Activated naive CD8-positive, alpha-beta T cell treated with anti-CD3 and anti-CD28 coated beads, Interleukin-2, amount 50 U/mL, for 24 hours (primary cell): ENCODE results near the gene CYP27A1.

ENCODE experiments used
- ATAC-seq: fragments of 150-1000 bp; cut with Tn5 transposase; one replicate; pipeline ENCODE4 v1.10.0; 2021
- DNase-seq: peaks from one replicate; pipeline ENCODE4 v3.0.0; 2021
- H3K27ac Mint-ChIP-seq: one replicate; pipeline ENCODE4 v1.8.0; 2021; ENCODE audit warnings: mild to moderate bottlenecking, mixed read lengths
- H3K27me3 Mint-ChIP-seq: one replicate; pipeline ENCODE4 v1.8.0; 2021; ENCODE audit warnings: mixed read lengths
- H3K36me3 Mint-ChIP-seq: one replicate; pipeline ENCODE4 v1.8.0; 2021; ENCODE audit warnings: low read depth, mixed read lengths
- H3K4me1 Mint-ChIP-seq: one replicate; pipeline ENCODE4 v1.8.0; 2021; ENCODE audit warnings: mixed read lengths
- H3K4me3 Mint-ChIP-seq: one replicate; pipeline ENCODE4 v1.8.0; 2021; ENCODE audit warnings: mild to moderate bottlenecking, moderate library complexity, mixed read lengths
- H3K9me3 Mint-ChIP-seq: one replicate; pipeline ENCODE4 v1.8.0; 2021; ENCODE audit warnings: mixed read lengths

Gene CYP27A1

GRCh38 chr2:218859988-218860831 lies 78.3 kb downstream of the CYP27A1 start:
- DNase-seq (no peak), ATAC-seq (no peak)
- no peaks in the 10 kb centered on the region for H3K9me3 Mint-ChIP-seq
- H3K27ac Mint-ChIP-seq: no peak overlapping the region
- H3K4me3 Mint-ChIP-seq: peak overlapping the region; percentile 25
- H3K36me3 Mint-ChIP-seq: no peaks in the 10 kb centered on the region
- peaks cover 15% of the 10 kb centered on the region for H3K4me1 Mint-ChIP-seq
- peaks cover 78% of the 10 kb centered on the region for H3K27me3 Mint-ChIP-seq

DNA sequence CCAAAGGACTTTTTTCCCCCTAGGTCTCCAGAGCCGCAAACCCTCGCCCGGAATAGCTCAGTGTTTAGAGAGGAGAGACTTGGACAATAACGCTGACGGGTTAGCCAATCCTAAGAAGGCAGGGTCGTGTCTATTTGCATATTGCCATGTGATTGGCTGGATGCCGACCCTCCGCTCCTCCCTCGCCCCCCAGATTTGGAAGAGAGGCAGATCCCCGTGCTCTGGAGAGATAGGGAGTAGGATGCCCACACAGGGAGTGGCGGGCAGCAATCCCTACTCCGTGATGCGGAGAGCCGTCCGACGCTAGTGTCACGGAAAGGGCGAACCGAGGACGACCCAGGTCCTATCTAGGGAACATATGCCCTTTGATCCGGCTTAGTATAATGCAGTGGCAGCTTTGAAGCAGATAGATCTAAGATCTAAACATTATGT lies 79.0 kb downstream of the CYP27A1 start:
- DNase-seq: no peak
- H3K27me3 Mint-ChIP-seq: peaks cover 73% of the 10 kb centered on the region
- peaks cover 15% of the 10 kb centered on the region for H3K4me1 Mint-ChIP-seq
- H3K4me3 Mint-ChIP-seq: no peak overlapping the region
- ATAC-seq: peak; percentile 33
- H3K36me3 Mint-ChIP-seq: no peaks in the 10 kb centered on the region
- no peak overlapping the region for H3K27ac Mint-ChIP-seq
- no peaks in the 10 kb centered on the region for H3K9me3 Mint-ChIP-seq

GRCh38 chr2:218861645-218862318 lies 79.8 kb downstream of the CYP27A1 start:
- ATAC-seq (no peak), DNase-seq (no peak)
- H3K9me3 Mint-ChIP-seq: no peaks in the 10 kb centered on the region
- no peaks in the 10 kb centered on the region for H3K36me3 Mint-ChIP-seq
- no peak overlapping the region for H3K27ac Mint-ChIP-seq
- H3K4me1 Mint-ChIP-seq: peaks cover 13% of the 10 kb centered on the region
- H3K4me3 Mint-ChIP-seq: no peak overlapping the region
- H3K27me3 Mint-ChIP-seq: peaks cover 69% of the 10 kb centered on the region

DNA sequence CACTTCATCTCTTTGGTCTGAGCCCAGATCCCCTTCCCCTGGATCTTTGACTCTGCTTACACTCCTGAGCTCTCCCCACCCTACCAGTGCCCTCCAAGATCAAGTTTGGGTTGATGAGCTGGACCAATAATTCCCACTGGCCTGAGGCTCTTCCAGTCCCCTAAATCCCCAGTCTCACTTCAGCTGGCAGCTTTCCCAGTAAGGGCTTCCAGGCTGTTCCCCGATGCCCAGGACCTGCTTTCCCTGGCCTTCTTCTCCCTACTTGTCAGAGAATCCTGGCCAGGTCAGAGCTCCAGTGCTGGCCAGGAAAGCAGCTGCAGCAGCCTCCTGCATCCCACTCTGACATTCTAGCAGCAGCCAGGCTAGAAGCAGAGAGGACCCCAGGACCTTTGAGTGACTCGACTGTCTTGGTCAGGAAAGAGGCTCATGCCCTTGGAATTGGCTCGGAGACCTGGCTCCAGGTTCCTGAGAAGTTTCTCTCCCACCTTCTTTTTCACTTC lies 81.1 kb downstream of the CYP27A1 start:
- no peak overlapping the region for H3K4me3 Mint-ChIP-seq
- H3K36me3 Mint-ChIP-seq: no peaks in the 10 kb centered on the region
- H3K27ac Mint-ChIP-seq: no peak overlapping the region
- ATAC-seq: no peak
- DNase-seq: no peak
- no peaks in the 10 kb centered on the region for H3K9me3 Mint-ChIP-seq
- peaks cover 13% of the 10 kb centered on the region for H3K4me1 Mint-ChIP-seq
- peaks cover 64% of the 10 kb centered on the region for H3K27me3 Mint-ChIP-seq
